OCI-LY3 (cell line): Measurements from ENCODE around the gene NUP188.

Source experiments
- H2AFZ ChIP-seq: fragments of 200-600, 300-600 bp; shearing (Covaris generic); 2 replicates; pipeline ENCODE4 v1.6.0; 2014; ENCODE audit warnings: antibody characterized with exemption, low read depth, low read length
- H3K27ac ChIP-seq: fragments of 200-600, 300-600 bp; sonication (generic); 2 replicates; pipeline ENCODE4 v1.5.1; 2014; ENCODE audit warnings: mild to moderate bottlenecking, low read length, moderate library complexity, mixed read lengths
- H3K27me3 ChIP-seq: fragments of 200-600, 300-600 bp; sonication (generic); 2 replicates; pipeline ENCODE4 v1.6.1; 2014; ENCODE audit warnings: low read depth, low read length, mixed read lengths
- H3K36me3 ChIP-seq: fragments of 200-600, 300-600 bp; sonication (generic); replicated peaks from 2 replicates; pipeline ENCODE3; 2014; ENCODE audit warnings: low read depth, low read length, mixed read lengths
- H3K4me1 ChIP-seq: fragments of 300-600, 200-600 bp; sonication (generic); 2 replicates; pipeline ENCODE4 v1.6.1; 2014; ENCODE audit warnings: low read length, mixed read lengths
- H3K4me2 ChIP-seq: fragments of 200-600, 300-600 bp; sonication (generic); 2 replicates; pipeline ENCODE4 v1.6.1; 2014; ENCODE audit warnings: low read length, mixed read lengths
- H3K4me3 ChIP-seq: fragments of 300-600, 200-600 bp; sonication (generic); 2 replicates; pipeline ENCODE4 v1.5.1; 2014; ENCODE audit warnings: antibody characterized with exemption, mild to moderate bottlenecking, low read length, moderate library complexity
- H3K79me2 ChIP-seq: fragments of 300-600, 200-600 bp; shearing (Covaris generic); 2 replicates; pipeline ENCODE4 v1.6.1; 2014; ENCODE audit warnings: mild to moderate bottlenecking, low read length, mixed read lengths
- H3K9ac ChIP-seq: fragments of 300-600, 200-600 bp; shearing (Covaris generic); 2 replicates; pipeline ENCODE4 v1.6.0; 2014; ENCODE audit warnings: mild to moderate bottlenecking, low read length, moderate library complexity
- H3K9me3 ChIP-seq: fragments of 200-600, 300-600 bp; shearing (Covaris generic); 2 replicates; pipeline ENCODE4 v1.6.1; 2014; ENCODE audit warnings: low read length, mixed read lengths; ENCODE audit not compliant: insufficient read depth
- H4K20me1 ChIP-seq: fragments of 200-600, 300-600 bp; sonication (generic); 2 replicates; pipeline ENCODE4 v1.6.1; 2016; ENCODE audit warnings: low read length, mixed read lengths; ENCODE audit not compliant: insufficient read depth
- EZH2phosphoT487 ChIP-seq: fragments of 200-600 bp; shearing (Covaris generic); IDR thresholded peaks from 2 replicates; pipeline ENCODE4 v1.6.1; 2018; ENCODE audit warnings: antibody characterized with exemption, mixed run types, low read depth
- TF ChIP-seq, protein P1 (sequence below): fragments of 200-600, 300-600 bp; sonication (generic); IDR thresholded peaks from 2 replicates; pipeline ENCODE4 v1.5.1; 2014; ENCODE audit warnings: antibody characterized with exemption, low read length, low read depth

The NUP188 gene

DNA sequence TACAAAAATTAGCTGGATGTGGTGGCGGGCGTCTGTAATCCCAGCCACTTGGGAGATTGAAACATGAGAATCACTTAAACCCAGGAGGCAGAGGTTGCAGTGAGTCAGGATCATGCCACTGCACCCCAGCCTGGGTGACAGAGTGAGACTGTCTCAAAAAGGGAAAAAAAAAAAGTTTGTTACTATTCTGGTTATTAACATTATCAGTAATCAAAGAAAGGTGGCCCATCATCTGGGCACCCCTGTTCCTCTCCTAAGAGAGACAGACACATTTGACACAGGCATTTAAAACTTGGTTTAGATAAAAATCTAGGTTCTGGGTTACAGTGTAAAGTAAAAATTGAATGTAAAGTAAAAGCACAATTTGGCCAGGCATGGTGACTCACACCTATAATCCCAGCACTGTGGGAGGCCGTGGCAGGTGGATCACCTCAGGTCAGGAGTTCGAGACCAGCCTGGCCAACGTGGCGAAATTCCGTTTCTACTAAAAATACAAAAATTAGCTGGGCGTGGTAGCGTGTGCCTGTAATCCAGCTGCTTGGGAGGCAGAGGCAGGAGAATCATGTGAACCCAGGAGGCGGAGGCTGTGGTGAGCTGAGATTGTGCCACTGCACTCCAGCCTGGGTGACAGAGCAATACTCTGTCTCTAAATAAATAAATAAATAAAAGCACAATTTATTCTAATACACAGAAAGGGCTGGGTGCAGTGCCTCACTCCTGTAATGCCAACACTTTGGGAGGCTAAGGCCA lies 43.5 kb upstream of the NUP188 start:
- TF ChIP-seq EZH2phosphoT487: no peak
- TF ChIP-seq, protein P1, sequence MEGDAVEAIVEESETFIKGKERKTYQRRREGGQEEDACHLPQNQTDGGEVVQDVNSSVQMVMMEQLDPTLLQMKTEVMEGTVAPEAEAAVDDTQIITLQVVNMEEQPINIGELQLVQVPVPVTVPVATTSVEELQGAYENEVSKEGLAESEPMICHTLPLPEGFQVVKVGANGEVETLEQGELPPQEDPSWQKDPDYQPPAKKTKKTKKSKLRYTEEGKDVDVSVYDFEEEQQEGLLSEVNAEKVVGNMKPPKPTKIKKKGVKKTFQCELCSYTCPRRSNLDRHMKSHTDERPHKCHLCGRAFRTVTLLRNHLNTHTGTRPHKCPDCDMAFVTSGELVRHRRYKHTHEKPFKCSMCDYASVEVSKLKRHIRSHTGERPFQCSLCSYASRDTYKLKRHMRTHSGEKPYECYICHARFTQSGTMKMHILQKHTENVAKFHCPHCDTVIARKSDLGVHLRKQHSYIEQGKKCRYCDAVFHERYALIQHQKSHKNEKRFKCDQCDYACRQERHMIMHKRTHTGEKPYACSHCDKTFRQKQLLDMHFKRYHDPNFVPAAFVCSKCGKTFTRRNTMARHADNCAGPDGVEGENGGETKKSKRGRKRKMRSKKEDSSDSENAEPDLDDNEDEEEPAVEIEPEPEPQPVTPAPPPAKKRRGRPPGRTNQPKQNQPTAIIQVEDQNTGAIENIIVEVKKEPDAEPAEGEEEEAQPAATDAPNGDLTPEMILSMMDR: no peak
- no peak overlapping the region for H3K4me3 ChIP-seq
- no peak overlapping the region for H2AFZ ChIP-seq
- H3K4me2 ChIP-seq: no peak overlapping the region
- no peak overlapping the region for H3K9ac ChIP-seq
- no peaks in the 10 kb centered on the region for H3K9me3 ChIP-seq
- H3K79me2 ChIP-seq: no peaks in the 10 kb centered on the region
- no peaks in the 10 kb centered on the region for H4K20me1 ChIP-seq
- no peaks in the 10 kb centered on the region for H3K27me3 ChIP-seq
- H3K27ac ChIP-seq: no peak overlapping the region
- H3K36me3 ChIP-seq: peaks cover 14% of the 10 kb centered on the region
- H3K4me1 ChIP-seq: peaks cover 17% of the 10 kb centered on the region; the same call in 1 of the 2 replicates

DNA sequence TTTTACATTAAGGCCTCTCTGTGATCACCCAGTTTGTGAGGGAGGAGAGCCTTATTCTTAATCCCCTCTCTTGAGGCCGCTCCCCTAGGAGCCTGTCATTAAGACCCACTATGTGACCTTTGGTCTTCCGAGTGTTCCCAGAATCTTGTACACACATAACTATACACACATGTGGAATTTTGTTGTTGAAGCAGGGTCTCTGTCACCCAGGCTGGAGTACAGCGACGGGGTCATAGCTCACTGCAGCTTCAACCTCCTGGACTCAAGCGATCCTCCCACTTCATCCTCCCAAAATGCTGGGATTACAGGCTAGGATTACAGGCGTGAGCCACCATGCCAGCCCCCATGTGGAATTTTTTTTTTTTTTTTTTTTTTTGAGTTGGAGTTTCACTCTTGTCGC lies 41.5 kb upstream of the NUP188 start:
- Histone ChIP-seq H3K79me2 (no peaks in the 10 kb centered on the region), H3K4me3 (no peak overlapping the region), H3K27ac (no peak overlapping the region), H3K9me3 (no peaks in the 10 kb centered on the region), H3K9ac (no peak overlapping the region), H3K4me1 (peaks cover 11% of the 10 kb centered on the region; the same call in 1 of the 2 replicates), H3K36me3 (peaks cover 21% of the 10 kb centered on the region), H3K4me2 (no peak overlapping the region), H3K27me3 (no peaks in the 10 kb centered on the region), H2AFZ (no peak overlapping the region), H4K20me1 (peaks cover 5% of the 10 kb centered on the region; the same call in 1 of the 2 replicates)
- TF ChIP-seq EZH2phosphoT487: no peak
- TF ChIP-seq, protein P1: no peak

DNA sequence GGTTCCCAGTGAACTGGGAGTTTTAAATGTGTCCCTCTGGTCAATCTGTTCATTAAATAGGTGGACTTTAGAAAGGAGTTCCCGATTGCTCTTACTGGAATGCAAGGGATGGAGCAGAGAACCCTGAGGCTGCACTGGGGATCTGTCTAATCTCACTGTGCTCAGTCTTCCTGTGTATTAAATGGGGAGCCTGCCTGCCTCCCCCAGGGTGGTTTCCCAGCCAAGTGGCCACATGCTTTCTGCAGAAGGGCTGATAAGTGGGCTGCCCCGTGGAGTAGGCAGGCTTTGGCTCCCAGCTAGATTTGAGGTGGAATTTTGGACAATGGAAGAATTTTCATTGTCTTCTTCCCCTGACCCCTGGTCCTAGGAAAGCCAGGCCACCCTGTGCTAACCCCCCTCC lies 40.8 kb upstream of the NUP188 start:
- H3K4me1 ChIP-seq: peaks cover 9% of the 10 kb centered on the region; the same call in 1 of the 2 replicates

DNA sequence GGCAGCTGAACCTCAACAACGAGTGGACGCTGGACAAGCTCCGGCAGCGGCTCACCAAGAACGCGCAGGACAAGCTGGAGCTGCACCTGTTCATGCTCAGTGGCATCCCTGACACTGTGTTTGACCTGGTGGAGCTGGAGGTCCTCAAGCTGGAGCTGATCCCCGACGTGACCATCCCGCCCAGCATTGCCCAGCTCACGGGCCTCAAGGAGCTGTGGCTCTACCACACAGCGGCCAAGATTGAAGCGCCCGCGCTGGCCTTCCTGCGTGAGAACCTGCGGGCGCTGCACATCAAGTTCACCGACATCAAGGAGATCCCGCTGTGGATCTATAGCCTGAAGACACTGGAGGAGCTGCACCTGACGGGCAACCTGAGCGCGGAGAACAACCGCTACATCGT lies 39.1 kb upstream of the NUP188 start:
- Histone ChIP-seq H3K9ac (no peak overlapping the region), H3K9me3 (no peaks in the 10 kb centered on the region), H3K4me3 (no peak overlapping the region), H3K79me2 (no peaks in the 10 kb centered on the region; the same call in 1 of the 2 replicates), H2AFZ (no peak overlapping the region), H3K36me3 (peaks cover 19% of the 10 kb centered on the region), H3K4me1 (no peaks in the 10 kb centered on the region), H3K27ac (no peak overlapping the region), H3K4me2 (no peak overlapping the region), H3K27me3 (no peaks in the 10 kb centered on the region), H4K20me1 (peaks cover 12% of the 10 kb centered on the region)
- TF ChIP-seq EZH2phosphoT487: no peak
- TF ChIP-seq, protein P1: no peak

More for the DNA sequence above, 40.8 kb upstream of the NUP188 start:
- Histone ChIP-seq H3K36me3 (peaks cover 20% of the 10 kb centered on the region), H2AFZ (no peak overlapping the region), H3K9ac (no peak overlapping the region), H3K9me3 (no peaks in the 10 kb centered on the region), H3K4me3 (no peak overlapping the region), H3K27me3 (no peaks in the 10 kb centered on the region), H3K27ac (no peak overlapping the region), H3K79me2 (no peaks in the 10 kb centered on the region; the same call in 1 of the 2 replicates), H4K20me1 (peaks cover 11% of the 10 kb centered on the region), H3K4me2 (no peak overlapping the region)
- TF ChIP-seq, protein P1: no peak
- TF ChIP-seq EZH2phosphoT487: no peak
